Neural crest cell (in vitro differentiated cells): ENCODE results near the gene HMCN2. TPM values are rescaled to one million over a fixed set of nuclear protein-coding genes. Genes with fewer than 3 reads are reported as not detected.

Experiments used
- DNase-seq: peaks from one replicate; pipeline ENCODE4 v3.0.0; 2021; ENCODE audit warnings: low read depth, mixed read lengths, low spot score
- H3K27ac Mint-ChIP-seq: one replicate; pipeline ENCODE4 v1.8.0; 2021; ENCODE audit warnings: mild to moderate bottlenecking, mixed read lengths; ENCODE audit not compliant: unreplicated experiment
- H3K27me3 Mint-ChIP-seq: 2 replicates; pipeline ENCODE4 v1.8.0; 2021; ENCODE audit warnings: low read depth, mild to moderate bottlenecking, mixed read lengths
- H3K36me3 Mint-ChIP-seq: 2 replicates; pipeline ENCODE4 v1.8.0; 2021; ENCODE audit warnings: low read depth, mild to moderate bottlenecking, mixed read lengths
- H3K4me1 Mint-ChIP-seq: 2 replicates; pipeline ENCODE4 v1.8.0; 2021; ENCODE audit warnings: mixed read lengths
- H3K4me3 Mint-ChIP-seq: one replicate; pipeline ENCODE4 v1.8.0; 2021; ENCODE audit warnings: mild to moderate bottlenecking, mixed read lengths
- H3K9me3 Mint-ChIP-seq: 2 replicates; pipeline ENCODE4 v1.8.0; 2021; ENCODE audit warnings: mixed read lengths
- CTCF ChIP-seq: fragments of 200-600 bp; sonication (generic); conservative IDR thresholded peaks from 2 replicates; pipeline ENCODE4 v1.5.0; 2021; ENCODE audit warnings: antibody characterized with exemption, mild to moderate bottlenecking
- total RNA-seq: library from RNA; stranded (reverse); gene quantifications from 2 replicates; pipeline ENCODE4 v1.2.1, GENCODE V29; 2021

HMCN2 gene
- total RNA-seq, 1 donor from 2014 or later = not detected

- Mint-ChIP-seq H3K4me1 (no peaks in the 10 kb centered on the region), H3K27me3 (peaks cover 54% of the 10 kb centered on the region), H3K36me3 (no peaks in the 10 kb centered on the region), H3K27ac (no peak overlapping the region), H3K9me3 (no peaks in the 10 kb centered on the region), H3K4me3 (no peak overlapping the region)
- TF ChIP-seq CTCF = no peak
- DNase-seq = no peak
These were observed 6.5 kb upstream of the HMCN2 start for GRCh38 chr9:130259044-130259443.

GRCh38 chr9:130260816-130261765 is 4.5 kb upstream of the HMCN2 start:
- H3K27me3 Mint-ChIP-seq = peaks cover 73% of the 10 kb centered on the region
- no peaks in the 10 kb centered on the region for H3K4me1 Mint-ChIP-seq
- H3K9me3 Mint-ChIP-seq = no peaks in the 10 kb centered on the region
- no peak for TF ChIP-seq CTCF
- no peak for DNase-seq
- no peak overlapping the region for H3K27ac Mint-ChIP-seq
- no peak overlapping the region for H3K4me3 Mint-ChIP-seq
- no peaks in the 10 kb centered on the region for H3K36me3 Mint-ChIP-seq

GRCh38 chr9:130262061-130262745 is 3.4 kb upstream of the HMCN2 start:
- TF ChIP-seq CTCF = no peak
- H3K27me3 Mint-ChIP-seq = peaks cover 84% of the 10 kb centered on the region

GRCh38 chr9:130262771-130263170 is 2.8 kb upstream of the HMCN2 start:
- no peak for DNase-seq
- TF ChIP-seq CTCF = no peak
- Mint-ChIP-seq H3K27me3 (peaks cover 87% of the 10 kb centered on the region), H3K4me3 (no peak overlapping the region), H3K9me3 (no peaks in the 10 kb centered on the region), H3K27ac (no peak overlapping the region), H3K4me1 (no peaks in the 10 kb centered on the region), H3K36me3 (no peaks in the 10 kb centered on the region)

More at GRCh38 chr9:130262061-130262745, 3.4 kb upstream of the HMCN2 start:
- no peak for DNase-seq
- peak overlapping the region; percentile 57 for H3K27ac Mint-ChIP-seq
- H3K4me3 Mint-ChIP-seq = no peak overlapping the region
- no peaks in the 10 kb centered on the region for H3K9me3 Mint-ChIP-seq
- no peaks in the 10 kb centered on the region for H3K36me3 Mint-ChIP-seq
- no peaks in the 10 kb centered on the region for H3K4me1 Mint-ChIP-seq

- peaks cover 93% of the 10 kb centered on the region for H3K27me3 Mint-ChIP-seq
These were observed 1.8 kb upstream of the HMCN2 start for GRCh38 chr9:130263601-130264413.

More at GRCh38 chr9:130263601-130264413, 1.8 kb upstream of the HMCN2 start:
- Mint-ChIP-seq H3K9me3 (no peaks in the 10 kb centered on the region), H3K27ac (no peak overlapping the region), H3K36me3 (no peaks in the 10 kb centered on the region), H3K4me3 (no peak overlapping the region), H3K4me1 (no peaks in the 10 kb centered on the region)
- TF ChIP-seq CTCF = no peak
- no peak for DNase-seq
